GM19099 (cell line): Measurements from ENCODE around the gene PDE1C.

Source experiments
- POLR2A ChIP-seq: IDR thresholded peaks from 3 replicates; pipeline ENCODE4 v1.6.1; 2011; ENCODE audit warnings: low read depth; ENCODE audit not compliant: insufficient read length; ENCODE audit errors: extremely low read depth

The PDE1C gene

GRCh38 chr7:31883761-31884164 lies 186.4 kb downstream of the PDE1C start:
- TF ChIP-seq POLR2A = no peak

GRCh38 chr7:31882187-31882586 lies 188.0 kb downstream of the PDE1C start:
- TF ChIP-seq POLR2A = no peak

- no peak for TF ChIP-seq POLR2A
Measured at GRCh38 chr7:31878875-31879274, 191.3 kb downstream of the PDE1C start.

DNA sequence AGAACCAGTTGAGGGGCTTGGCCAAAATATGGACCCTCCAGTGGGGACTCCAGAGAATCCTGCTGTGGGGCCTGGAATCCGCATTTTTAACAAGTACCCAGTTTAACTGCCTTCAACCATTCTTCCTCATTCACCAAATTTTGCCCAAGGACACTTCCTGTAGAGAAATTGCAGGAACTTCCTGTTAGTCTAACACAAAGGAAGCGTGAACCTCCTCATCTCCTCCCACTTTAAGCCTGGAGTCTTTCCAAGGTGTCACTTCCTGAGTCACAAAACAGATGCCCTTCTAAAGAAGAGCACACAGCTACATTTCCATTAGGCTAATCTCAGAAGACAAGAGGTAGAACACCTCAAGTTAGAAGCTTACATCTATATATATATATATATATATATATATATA lies 194.8 kb downstream of the PDE1C start:
- no peak for TF ChIP-seq POLR2A

- TF ChIP-seq POLR2A = no peak
Measured at GRCh38 chr7:31874631-31875386, 195.4 kb downstream of the PDE1C start.

DNA sequence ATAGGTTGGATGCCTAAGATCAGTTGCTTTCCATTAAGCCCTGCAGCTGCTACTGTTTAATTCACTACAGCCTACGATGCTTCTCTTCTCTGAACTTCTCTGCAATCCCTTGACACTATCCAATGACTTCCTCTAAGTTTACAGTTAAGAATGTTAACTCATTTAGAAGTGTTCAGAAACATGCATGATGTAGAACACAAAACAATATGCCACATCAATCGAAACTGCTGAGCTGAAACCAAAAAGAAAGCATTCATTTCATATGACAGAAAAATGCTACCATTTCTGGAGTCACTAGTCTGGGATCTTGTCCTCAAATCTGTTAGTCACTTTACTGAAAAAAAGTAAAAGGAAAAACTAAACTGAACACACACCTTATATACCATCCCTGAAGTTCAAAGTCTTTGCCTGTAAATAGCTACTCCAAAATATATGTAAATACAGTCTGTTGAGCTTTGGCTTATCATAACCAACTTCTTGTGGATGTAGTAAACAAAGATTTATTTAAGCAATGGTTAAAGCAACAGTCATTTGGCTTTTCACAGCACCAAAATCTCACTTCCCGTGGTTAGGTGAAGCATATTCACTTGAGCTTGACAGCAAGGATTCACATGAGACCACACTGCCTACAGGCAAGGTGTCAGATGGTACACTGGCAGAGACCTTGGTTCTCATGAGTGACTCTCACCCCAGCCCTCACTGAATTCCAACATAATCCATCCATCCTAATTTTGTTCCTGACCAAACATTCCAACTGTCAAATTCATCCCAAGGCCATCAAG lies 196.2 kb downstream of the PDE1C start:
- TF ChIP-seq POLR2A = no peak

- TF ChIP-seq POLR2A = no peak
Measured at GRCh38 chr7:31872545-31873370, 197.4 kb downstream of the PDE1C start.

DNA sequence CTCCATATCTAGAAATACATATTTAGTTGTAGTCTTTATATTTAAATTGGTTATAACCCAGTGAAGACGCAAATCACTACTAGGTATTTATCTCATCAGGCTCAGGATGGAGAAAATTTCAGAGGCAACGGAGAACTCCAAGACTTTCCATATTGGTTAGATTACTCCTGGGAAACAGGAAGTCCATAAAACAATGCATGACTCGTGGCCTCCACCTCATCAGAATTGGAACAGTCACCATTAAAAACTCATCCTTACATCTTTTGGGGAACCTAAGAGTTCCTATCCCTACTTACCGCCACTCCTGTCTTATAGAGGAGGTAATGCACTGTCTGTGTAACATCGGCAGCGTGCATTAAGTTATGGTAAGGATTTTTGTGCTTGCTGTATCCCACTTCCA lies 205.6 kb downstream of the PDE1C start:
- no peak for TF ChIP-seq POLR2A

- no peak for TF ChIP-seq POLR2A
Measured at GRCh38 chr7:31860925-31861324, 209.3 kb downstream of the PDE1C start.

DNA sequence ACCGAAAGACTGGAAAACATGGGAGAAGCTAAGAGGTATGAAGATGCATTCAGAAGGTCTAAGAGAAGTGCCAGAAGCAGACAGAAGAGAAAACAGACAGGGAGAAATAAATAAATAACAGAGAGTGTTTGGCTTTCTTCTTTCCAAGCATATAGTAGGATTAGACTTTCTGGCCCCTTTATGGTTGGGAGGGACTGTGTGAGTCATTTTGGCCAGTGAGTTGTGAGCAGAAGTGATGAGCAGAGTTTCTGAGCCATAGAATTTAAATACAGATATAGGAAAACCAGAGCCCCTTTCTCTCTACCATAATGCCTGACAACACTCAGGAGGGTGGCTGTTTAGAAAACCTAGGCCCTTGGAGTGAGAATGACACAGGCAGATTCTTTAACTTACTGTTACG lies 212.2 kb downstream of the PDE1C start:
- TF ChIP-seq POLR2A = no peak

- TF ChIP-seq POLR2A = no peak
Measured at GRCh38 chr7:31857172-31857571, 213.0 kb downstream of the PDE1C start.

GRCh38 chr7:31856337-31856736 lies 213.9 kb downstream of the PDE1C start:
- no peak for TF ChIP-seq POLR2A

DNA sequence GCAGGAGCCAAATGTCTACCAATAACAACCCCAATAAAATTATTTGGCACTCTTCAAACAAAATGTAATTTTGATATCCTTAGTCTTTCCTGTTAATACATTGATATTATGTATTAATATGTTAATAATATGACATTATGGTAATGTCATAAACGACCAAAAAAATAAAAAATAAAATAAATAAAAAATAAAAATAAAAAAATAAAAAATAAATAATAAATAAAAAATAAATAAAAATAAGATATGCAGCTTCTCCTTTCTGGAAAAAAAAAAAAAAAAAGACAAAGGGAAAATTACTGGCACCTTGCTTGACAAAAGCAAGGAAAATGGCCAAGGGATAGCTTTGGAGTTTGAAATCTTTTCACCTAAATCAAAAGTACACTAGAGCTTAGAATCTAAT lies 214.7 kb downstream of the PDE1C start:
- TF ChIP-seq POLR2A = no peak

DNA sequence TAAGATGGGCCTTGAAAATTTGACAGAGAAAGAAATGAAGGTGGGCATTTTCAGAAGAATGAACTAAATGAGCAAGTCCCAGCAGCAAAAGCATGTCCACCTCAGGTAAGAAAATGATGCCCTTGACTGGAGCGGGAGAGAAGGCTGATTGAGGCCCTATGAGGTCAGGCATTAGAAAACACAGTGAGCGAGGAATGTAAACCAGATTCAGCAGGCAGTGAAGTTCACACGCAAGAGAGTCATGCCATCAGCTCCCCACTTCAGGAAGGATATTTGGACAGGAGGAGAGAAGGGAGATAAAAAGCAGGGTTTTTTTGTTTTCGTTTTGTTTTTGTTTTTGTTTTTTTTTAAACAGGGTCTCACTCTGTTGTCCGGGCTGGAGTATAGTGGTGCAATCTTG lies 216.8 kb downstream of the PDE1C start:
- no peak for TF ChIP-seq POLR2A

DNA sequence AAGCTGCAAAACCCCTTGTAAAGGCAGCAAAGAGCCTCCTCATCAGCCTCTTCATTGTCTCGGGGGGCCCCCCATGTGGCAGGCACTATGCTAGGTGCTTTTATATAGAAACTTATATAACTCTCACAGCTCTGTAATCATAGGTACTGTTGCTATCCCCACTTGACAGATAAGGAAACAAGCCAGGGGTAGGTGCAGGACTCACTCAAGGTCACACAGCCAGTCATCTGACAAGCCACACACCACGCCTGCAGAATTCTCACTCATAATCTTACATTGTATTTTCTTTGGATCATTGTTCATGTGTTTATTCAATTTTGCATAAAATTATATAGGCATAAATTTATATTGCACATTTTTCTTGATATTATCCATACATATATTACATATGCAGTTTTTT lies 217.7 kb downstream of the PDE1C start:
- TF ChIP-seq POLR2A = no peak

DNA sequence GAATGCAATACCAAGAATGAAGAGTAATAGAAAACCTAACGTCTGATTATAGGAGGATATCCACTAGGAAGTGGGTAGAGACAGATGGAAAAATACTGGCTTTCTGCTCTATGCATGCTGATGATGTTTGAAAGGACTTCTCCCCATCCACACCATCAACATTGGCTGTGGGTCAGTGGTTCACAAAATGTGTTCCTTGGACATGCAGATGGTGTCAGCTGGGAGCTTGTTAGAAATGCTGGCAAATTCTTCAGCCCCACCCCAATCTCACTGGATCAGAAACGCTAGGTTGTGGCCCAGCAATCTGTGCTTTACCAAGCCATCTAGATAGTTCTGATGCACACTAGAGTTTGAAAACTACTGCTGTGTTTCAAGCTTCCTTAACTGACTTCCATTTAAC lies 219.1 kb downstream of the PDE1C start:
- TF ChIP-seq POLR2A = no peak

GRCh38 chr7:31850601-31851000 lies 219.6 kb downstream of the PDE1C start:
- TF ChIP-seq POLR2A = no peak
